GM12878 (cell line): ENCODE measurements around the gene LCN9. TPM values are rescaled to one million over a fixed set of nuclear protein-coding genes. Genes with fewer than 3 reads are reported as not detected.

Source experiments
- ATAC-seq: fragments of 200-7000 bp; cut with Tn5 transposase; 3 replicates; pipeline ENCODE4 v1.9.1; 2020; ENCODE audit warnings: mild to moderate bottlenecking, moderate library complexity
- BruUV-seq: library from RNA; stranded (reverse); fragments of 400-500 nt; replicated peaks from 2 replicates; lab custom pipeline; 2021; lab: Mats Ljungman, UMichigan
- CTCF ChIA-PET: fragments of 300-600 bp; sonication (Branson Sonifier 250); formaldehyde crosslinking; extraction: SDS; loops from one replicate; lab custom pipeline; 2021; ENCODE audit warnings: inconsistent platforms; lab: Yijun Ruan, JAX
- POLR2A ChIA-PET: fragments of 350-600 bp; formaldehyde crosslinking; extraction: SDS; loops from one replicate; lab custom pipeline; 2021; ENCODE audit warnings: inconsistent platforms; lab: Charles Lee
- RAD21 ChIA-PET: fragments of 300-600 bp; sonication (Branson Sonifier 250); formaldehyde crosslinking; loops from one replicate; lab custom pipeline; 2023; ENCODE audit warnings: antibody characterized with exemption; ENCODE audit not compliant: unreplicated experiment; lab: Charles Lee
- SMC1A ChIA-PET: fragments of 300-600 bp; sonication (Branson Sonifier 250); formaldehyde crosslinking; loops from one replicate; lab custom pipeline; 2023; ENCODE audit not compliant: unreplicated experiment, uncharacterized antibody; lab: Charles Lee
- DNase-seq: peaks from one replicate; pipeline ENCODE4 v3.0.0-alpha.2; 2011; ENCODE audit warnings: low read depth, low spot score
- FAIRE-seq: peaks from 3 replicates; lab custom pipeline; 2011; peaks lifted over from hg19 to GRCh38; lab: Jason Lieb, UNC
- H2AFZ ChIP-seq: 2 replicates; pipeline ENCODE4 v1.6.0; 2011; ENCODE audit warnings: low read depth, low read length, control low read depth; ENCODE audit not compliant: control insufficient read depth
- H3K27ac ChIP-seq: 2 replicates; pipeline ENCODE4 v1.5.1; 2011; ENCODE audit warnings: control low read depth; ENCODE audit not compliant: control insufficient read depth, insufficient read depth
- H3K27me3 ChIP-seq, 2 experiments: replicated peaks in 1 of 2; 2 replicates each; pipeline versions ENCODE4 v1.6.0 to v1.6.1; 2011; ENCODE audit warnings: low read length in 1 of 2; ENCODE audit not compliant: control insufficient read depth in 2 of 2, insufficient read depth in 2 of 2
- H3K36me3 ChIP-seq, 2 experiments: 2 replicates each; pipeline ENCODE4 v1.5.1; 2011; ENCODE audit warnings: low read length in 1 of 2; ENCODE audit not compliant: control insufficient read depth in 2 of 2, insufficient read depth in 2 of 2
- H3K4me1 ChIP-seq: 2 replicates; pipeline ENCODE4 v1.6.1; 2011; ENCODE audit warnings: mild to moderate bottlenecking, low read length, moderate library complexity, mixed read lengths; ENCODE audit not compliant: control insufficient read depth, insufficient read depth
- H3K4me2 ChIP-seq: 2 replicates; pipeline ENCODE4 v1.6.0; 2011; ENCODE audit warnings: control low read depth; ENCODE audit not compliant: control insufficient read depth, insufficient read depth
- H3K4me3 ChIP-seq: fragments of 200-600 bp; sonication (generic); 2 replicates; pipeline ENCODE4 v1.5.1; 2016
- H3K79me2 ChIP-seq: 2 replicates; pipeline ENCODE4 v1.6.0; 2011; ENCODE audit warnings: low read length; ENCODE audit not compliant: control insufficient read depth, insufficient read depth
- H3K9ac ChIP-seq: 2 replicates; pipeline ENCODE4 v1.8.0; 2011; ENCODE audit warnings: low read length, control low read depth, mixed read lengths; ENCODE audit not compliant: control insufficient read depth, insufficient read depth
- H3K9me3 ChIP-seq: replicated peaks from 3 replicates; pipeline ENCODE4 v1.5.1; 2011; ENCODE audit warnings: mild to moderate bottlenecking, low read length; ENCODE audit not compliant: control insufficient read depth, insufficient read depth
- H4K20me1 ChIP-seq: 2 replicates; pipeline ENCODE4 v1.6.0; 2011; ENCODE audit not compliant: control insufficient read depth, insufficient read depth
- BACH1 ChIP-seq: fragments of 450-650 bp; IDR thresholded peaks from 2 replicates; pipeline ENCODE4 v1.6.1; 2017; ENCODE audit warnings: mild to moderate bottlenecking, borderline replicate concordance
- BCL11A ChIP-seq: IDR thresholded peaks from 2 replicates; pipeline ENCODE4 v1.6.1; 2011; ENCODE audit warnings: low read depth, low read length
- CHD2 ChIP-seq: IDR thresholded peaks from 2 replicates; pipeline ENCODE4 v1.6.1; 2011; ENCODE audit warnings: low read depth, low read length, improper control_type of control experiment, borderline replicate concordance
- CTCF ChIP-seq, 3 experiments: IDR thresholded peaks in 2 of 3; conservative IDR thresholded peaks in 1 of 3; 2 replicates each; pipeline ENCODE4 v1.5.1; 2011; ENCODE audit warnings: low read depth in 3 of 3, low read length in 3 of 3, mild to moderate bottlenecking in 3 of 3, control low read depth in 2 of 3, moderate library complexity in 2 of 3, inconsistent platforms in 1 of 3, mixed read lengths in 1 of 3; ENCODE audit not compliant: control insufficient read depth in 2 of 3, insufficient read depth in 1 of 3; ENCODE audit errors: extremely low read depth in 1 of 3
- E4F1 ChIP-seq: fragments of 450-650 bp; IDR thresholded peaks from 2 replicates; pipeline ENCODE4 v1.6.1; 2018; ENCODE audit warnings: borderline replicate concordance, mild to moderate bottlenecking; ENCODE audit not compliant: partially characterized antibody
- MTA2 ChIP-seq: fragments of 450-650 bp; IDR thresholded peaks from 2 replicates; pipeline ENCODE4 v1.6.1; 2016; ENCODE audit warnings: low read depth, mild to moderate bottlenecking, moderate library complexity
- PAX5 ChIP-seq: IDR thresholded peaks from 2 replicates; pipeline ENCODE4 v1.6.1; 2011; ENCODE audit warnings: low read depth, low read length, borderline replicate concordance
- PKNOX1 ChIP-seq: fragments of 450-650 bp; IDR thresholded peaks from 2 replicates; pipeline ENCODE4 v1.6.1; 2016; ENCODE audit warnings: mild to moderate bottlenecking
- POLR2AphosphoS2 ChIP-seq: IDR thresholded peaks from 2 replicates; pipeline ENCODE4 v1.6.1; 2011; ENCODE audit warnings: low read depth, mild to moderate bottlenecking, low read length, improper control_type of control experiment, moderate library complexity
- RB1 ChIP-seq: fragments of 450-650 bp; formaldehyde crosslinking; IDR thresholded peaks from 2 replicates; pipeline ENCODE4 v1.6.1; 2017; ENCODE audit warnings: mild to moderate bottlenecking, borderline replicate concordance
- SMC3 ChIP-seq: IDR thresholded peaks from 2 replicates; pipeline ENCODE4 v1.6.1; 2011; ENCODE audit warnings: low read length, improper control_type of control experiment, borderline replicate concordance
- STAT1 ChIP-seq: fragments of 450-650 bp; conservative IDR thresholded peaks from 2 replicates; pipeline ENCODE4 v1.6.1; 2014; ENCODE audit warnings: antibody characterized with exemption, mild to moderate bottlenecking
- YY1 ChIP-seq: IDR thresholded peaks from 2 replicates; pipeline ENCODE4 v1.6.1; 2011; ENCODE audit warnings: low read depth, mild to moderate bottlenecking, low read length
- ZNF592 ChIP-seq: fragments of 450-650 bp; IDR thresholded peaks from 2 replicates; pipeline ENCODE4 v1.6.1; 2017; ENCODE audit warnings: mild to moderate bottlenecking, moderate library complexity
- WGBS: methylation state at CpG from one replicate; pipeline ENCODE4 v1.1.6; 2016; ENCODE audit warnings: low lambda C conversion rate; ENCODE audit not compliant: insufficient replicate concordance, insufficient coverage; ENCODE audit errors: missing lambda C conversion rate; 5-methylcytosine and 5-hydroxymethylcytosine counted together
- in situ Hi-C: fragments of 300-500 bp; cut with MboI; formaldehyde crosslinking; loops from 9 replicates; pipeline ENCODE4 v1.14.3; 2018; ENCODE audit warnings: mixed read lengths
- intact Hi-C: fragments of 100-400 bp; cut with micrococcal nuclease; formaldehyde crosslinking; loops from one replicate; pipeline ENCODE4 v1.14.2; 2022; ENCODE audit not compliant: unreplicated experiment
- polyA plus RNA-seq, 11 experiments: library from polyadenylated mRNA; depleted of rRNA in 4 of 11; unstranded in 6 of 11; stranded (reverse) in 5 of 11; fragments of >200 nt; fragmentation: Nextera tagmentation in 4 of 11; fragmentation: Illumina TruSeq in 1 of 11; extraction: Ambion mirVana in 4 of 11; extraction: Trizol in 1 of 11; gene quantifications; 1 replicate in 1 of 11; 2 replicates in 10 of 11; pipeline versions ENCODE4 v1.2.1 to v1.2.3, GENCODE V29; 2011 to 2016; ENCODE audit warnings: inconsistent platforms in 2 of 11, missing spikeins in 2 of 11, low read depth in 1 of 11
- total RNA-seq, 4 experiments: library from RNA; depleted of rRNA in 3 of 4; stranded (reverse); fragments of >200 nt in 3 of 4; fragmentation: Illumina TruSeq in 1 of 4; extraction: Trizol in 1 of 4; gene quantifications; 2 replicates each; pipeline versions ENCODE4 v1.2.1 to v1.2.3, GENCODE V29; 2013 to 2021

Gene LCN9
- total and polyA plus RNA-seq, 10 of the 15 experiments (the other 5 are each of a cell fraction or from before 2014, with no cell fraction given), result not detected

GRCh38 chr9:135700525-135700924 lies 37.4 kb downstream of the LCN9 start:
- 46% methylated on average over 15 of the region's 15 CpGs for WGBS
- no peaks in the 10 kb centered on the region for H3K36me3 ChIP-seq
- no peaks in the 10 kb centered on the region for H3K9me3 ChIP-seq
- no peak overlapping the region for H3K4me2 ChIP-seq
- H3K27ac ChIP-seq, result no peak overlapping the region
- no peak for ATAC-seq
- no peaks in the 10 kb centered on the region for H3K79me2 ChIP-seq
- BruUV-seq, result no TSS peak
- no peaks in the 10 kb centered on the region for H3K27me3 ChIP-seq
- SMC1A ChIA-PET, result no interaction called here
- FAIRE-seq, result no peak
- in situ Hi-C loops, result no loop called here
- H3K4me3 ChIP-seq, result no peak overlapping the region
- POLR2A ChIA-PET, result no interaction called here
- H3K9ac ChIP-seq, result no peak overlapping the region
- intact Hi-C loops, result no loop called here
- H2AFZ ChIP-seq, result no peak overlapping the region
- H4K20me1 ChIP-seq, result no peaks in the 10 kb centered on the region
- no peak for DNase-seq
- H3K4me1 ChIP-seq, result no peaks in the 10 kb centered on the region
- CTCF ChIA-PET, result no interaction called here
- RAD21 ChIA-PET, result no interaction called here
- no peak for TF ChIP-seq PKNOX1
- TF ChIP-seq RB1, result no peak
- no peak for TF ChIP-seq YY1
- TF ChIP-seq CTCF (IDR thresholded peaks at IDR 0.05 in 2 of 3, conservative IDR thresholded peaks at IDR 0.05 in 1 of 3; ENCODE audit: control insufficient read depth in 2 of 3, extremely low read depth in 1 of 3, insufficient read depth in 1 of 3, low read depth in 3 of 3, low read length in 3 of 3), result no peak
- TF ChIP-seq STAT1, result no peak
- TF ChIP-seq CHD2, result no peak
- TF ChIP-seq BCL11A, result no peak
- no peak for TF ChIP-seq BACH1
- no peak for TF ChIP-seq POLR2AphosphoS2
- no peak for TF ChIP-seq MTA2
- TF ChIP-seq SMC3, result no peak
- TF ChIP-seq E4F1, result no peak
- no peak for TF ChIP-seq PAX5
- no peak for TF ChIP-seq ZNF592
